ENCODE measurements around the gene RAB4B. TPM values are rescaled to one million over a fixed set of nuclear protein-coding genes. Genes with fewer than 3 reads are reported as not detected.
"Not testable (repeated sequence)": the region's sequence is repeated elsewhere in the genome, so short reads cannot be mapped to it uniquely, and the experiment has no call there.

Gene RAB4B
- total and polyA plus RNA-seq, 2 of the 13 experiments (the other 11 are each of a cell fraction or from before 2014, with no cell fraction given) = 3.3 to 5.4 TPM

GRCh38 chr19:40831502-40832430 lies 53.7 kb downstream of the RAB4B start (continued):
- TF ChIP-seq, protein P1, sequence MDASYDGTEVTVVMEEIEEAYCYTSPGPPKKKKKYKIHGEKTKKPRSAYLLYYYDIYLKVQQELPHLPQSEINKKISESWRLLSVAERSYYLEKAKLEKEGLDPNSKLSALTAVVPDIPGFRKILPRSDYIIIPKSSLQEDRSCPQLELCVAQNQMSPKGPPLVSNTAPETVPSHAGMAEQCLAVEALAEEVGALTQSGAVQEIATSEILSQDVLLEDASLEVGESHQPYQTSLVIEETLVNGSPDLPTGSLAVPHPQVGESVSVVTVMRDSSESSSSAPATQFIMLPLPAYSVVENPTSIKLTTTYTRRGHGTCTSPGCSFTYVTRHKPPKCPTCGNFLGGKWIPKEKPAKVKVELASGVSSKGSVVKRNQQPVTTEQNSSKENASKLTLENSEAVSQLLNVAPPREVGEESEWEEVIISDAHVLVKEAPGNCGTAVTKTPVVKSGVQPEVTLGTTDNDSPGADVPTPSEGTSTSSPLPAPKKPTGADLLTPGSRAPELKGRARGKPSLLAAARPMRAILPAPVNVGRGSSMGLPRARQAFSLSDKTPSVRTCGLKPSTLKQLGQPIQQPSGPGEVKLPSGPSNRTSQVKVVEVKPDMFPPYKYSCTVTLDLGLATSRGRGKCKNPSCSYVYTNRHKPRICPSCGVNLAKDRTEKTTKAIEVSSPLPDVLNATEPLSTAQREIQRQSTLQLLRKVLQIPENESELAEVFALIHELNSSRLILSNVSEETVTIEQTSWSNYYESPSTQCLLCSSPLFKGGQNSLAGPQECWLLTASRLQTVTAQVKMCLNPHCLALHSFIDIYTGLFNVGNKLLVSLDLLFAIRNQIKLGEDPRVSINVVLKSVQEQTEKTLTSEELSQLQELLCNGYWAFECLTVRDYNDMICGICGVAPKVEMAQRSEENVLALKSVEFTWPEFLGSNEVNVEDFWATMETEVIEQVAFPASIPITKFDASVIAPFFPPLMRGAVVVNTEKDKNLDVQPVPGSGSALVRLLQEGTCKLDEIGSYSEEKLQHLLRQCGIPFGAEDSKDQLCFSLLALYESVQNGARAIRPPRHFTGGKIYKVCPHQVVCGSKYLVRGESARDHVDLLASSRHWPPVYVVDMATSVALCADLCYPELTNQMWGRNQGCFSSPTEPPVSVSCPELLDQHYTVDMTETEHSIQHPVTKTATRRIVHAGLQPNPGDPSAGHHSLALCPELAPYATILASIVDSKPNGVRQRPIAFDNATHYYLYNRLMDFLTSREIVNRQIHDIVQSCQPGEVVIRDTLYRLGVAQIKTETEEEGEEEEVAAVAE (CRISPR knock-in tag; IDR thresholded peaks at IDR 0.05; ENCODE audit: borderline replicate concordance) = 0 out of 2 replicates have a peak, but pooled peaks have one; percentile 48
- TF ChIP-seq PCBP1 (IDR thresholded peaks at IDR 0.05; ENCODE audit: borderline replicate concordance, low read depth, low read length) = no peak

GRCh38 chr19:40832431-40832790 lies 54.4 kb downstream of the RAB4B start:
- CTCF ChIA-PET (ENCODE audit: low intra/inter-chr PET ratio, low total read pairs); intact Hi-C loops (cut with micrococcal nuclease; ENCODE audit: unreplicated experiment); H2AFZ ChIP-seq (ENCODE audit: low read length); H3K4me3 ChIP-seq (replicated peaks in 1 of 3; ENCODE audit: insufficient read depth in 1 of 3, low read depth in 2 of 3, low read length in 3 of 3); H3K9me3 ChIP-seq (ENCODE audit: low read length); H3K36me3 ChIP-seq (replicated peaks in 1 of 2; ENCODE audit: control insufficient read depth in 1 of 2, insufficient read depth in 2 of 2, low read length in 2 of 2); FAIRE-seq; H3K4me2 ChIP-seq (ENCODE audit: low read depth, low read length); H3K9ac ChIP-seq (ENCODE audit: insufficient read depth, low read depth, low read length); H3K79me2 ChIP-seq (ENCODE audit: insufficient read depth, low read length); H3K27me3 ChIP-seq (ENCODE audit: control insufficient read depth in 1 of 2, insufficient read depth in 2 of 2, low read length in 2 of 2); in situ Hi-C loops (cut with HindIII; ENCODE audit: extremely low pct_ligation_motif_present, low pct_unique_long_range_greater_than_20kb); DNase-seq (ENCODE audit: low spot score); ATAC-seq; H4K20me1 ChIP-seq (ENCODE audit: insufficient read depth, low read length): not testable (repeated sequence)
- H3K27ac ChIP-seq (ENCODE audit: extremely low read length, insufficient read depth, low read length) = peak overlapping the region; percentile 11
- BruUV-seq (replicated peaks) = TSS peak; percentile 42
- peaks cover 19% of the 10 kb centered on the region for H3K4me1 ChIP-seq (ENCODE audit: insufficient read depth, low read length)
- 30% methylated on average over 4 of the region's 4 CpGs for WGBS (ENCODE audit: low lambda C conversion rate)
- POLR2A ChIA-PET = interaction anchor here (0.9 to 1.4 kb wide), 4 partner anchors 9 to 229 kb away, joined by 3 to 6 read pairs (median 4); partner anchors contain the start of gene RAB4B

- FAIRE-seq; DNase-seq (ENCODE audit: low spot score); H3K4me3 ChIP-seq (replicated peaks in 1 of 3; ENCODE audit: insufficient read depth in 1 of 3, low read depth in 2 of 3, low read length in 3 of 3); H2AFZ ChIP-seq (ENCODE audit: low read length); H3K36me3 ChIP-seq (replicated peaks in 1 of 2; ENCODE audit: control insufficient read depth in 1 of 2, insufficient read depth in 2 of 2, low read length in 2 of 2); ATAC-seq; H4K20me1 ChIP-seq (ENCODE audit: insufficient read depth, low read length); H3K27me3 ChIP-seq (ENCODE audit: control insufficient read depth in 1 of 2, insufficient read depth in 2 of 2, low read length in 2 of 2); H3K79me2 ChIP-seq (ENCODE audit: insufficient read depth, low read length); in situ Hi-C loops (cut with HindIII; ENCODE audit: extremely low pct_ligation_motif_present, low pct_unique_long_range_greater_than_20kb); CTCF ChIA-PET (ENCODE audit: low intra/inter-chr PET ratio, low total read pairs); BruUV-seq (replicated peaks); H3K4me2 ChIP-seq (ENCODE audit: low read depth, low read length); H3K27ac ChIP-seq (ENCODE audit: extremely low read length, insufficient read depth, low read length); intact Hi-C loops (cut with micrococcal nuclease; ENCODE audit: unreplicated experiment); H3K9me3 ChIP-seq (ENCODE audit: low read length); POLR2A ChIA-PET; H3K9ac ChIP-seq (ENCODE audit: insufficient read depth, low read depth, low read length): not testable (repeated sequence)
- peaks cover 19% of the 10 kb centered on the region for H3K4me1 ChIP-seq (ENCODE audit: insufficient read depth, low read length)
- WGBS (ENCODE audit: low lambda C conversion rate) = 61% methylated on average over 7 of the region's 7 CpGs
Observed at GRCh38 chr19:40833728-40834533, 55.9 kb downstream of the RAB4B start.
